ENCODE results near the gene NPTX1. TPM values are rescaled to one million over a fixed set of nuclear protein-coding genes. Genes with fewer than 3 reads are reported as not detected.

The NPTX1 gene
- total and polyA plus RNA-seq, 4 donors: 0.56 to 7.5 (median 1.2) TPM

GRCh38 chr17:80425835-80426426 is 50.5 kb downstream of the NPTX1 start:
- TF ChIP-seq CTCF (IDR thresholded peaks at IDR 0.05; ENCODE audit: control extremely low read depth, extremely low read depth): no peak
- Histone ChIP-seq H3K4me1 (ENCODE audit: control insufficient read depth in 5 of 5, insufficient read depth in 5 of 5, low read length in 5 of 5) (peaks cover 0 to 6% (median 0%) of the 10 kb centered on the region in 5 donors), H3K36me3 (ENCODE audit: control insufficient read depth in 4 of 4, insufficient read depth in 4 of 4, low read length in 4 of 4) (peaks cover 0 to 15% (median 4%) of the 10 kb centered on the region in 4 donors), H3K9me3 (ENCODE audit: control insufficient read depth in 4 of 4, insufficient read depth in 3 of 4, low read length in 3 of 4) (no peaks in the 10 kb centered on the region), H3K27ac (ENCODE audit: low read depth in 1 of 2, low read length in 1 of 2) (no peak overlapping the region), H3K4me3 (no peak overlapping the region), H3K9ac (ENCODE audit: insufficient read depth in 1 of 2, low read length in 2 of 2) (no peak overlapping the region), H3K27me3 (ENCODE audit: control insufficient read depth in 3 of 3, insufficient read depth in 3 of 3, low read length in 2 of 3) (no peaks in the 10 kb centered on the region)
- no peak for ATAC-seq (ENCODE audit: insufficient read depth, low FRiP score)
- 89 to 92% methylated on average over 9 of the region's 9 CpGs for WGBS, 2 donors
- DNase-seq: no peak

- Histone ChIP-seq H3K27me3 (ENCODE audit: control insufficient read depth in 3 of 3, insufficient read depth in 3 of 3, low read length in 2 of 3) (no peaks in the 10 kb centered on the region), H3K36me3 (ENCODE audit: control insufficient read depth in 4 of 4, insufficient read depth in 4 of 4, low read length in 4 of 4) (peaks cover 0 to 12% (median 4%) of the 10 kb centered on the region in 4 donors), H3K9ac (ENCODE audit: insufficient read depth in 1 of 2, low read length in 2 of 2) (no peak overlapping the region), H3K27ac (ENCODE audit: low read depth in 1 of 2, low read length in 1 of 2) (no peak overlapping the region), H3K4me3 (no peak overlapping the region), H3K4me1 (ENCODE audit: control insufficient read depth in 5 of 5, insufficient read depth in 5 of 5, low read length in 5 of 5) (peaks cover 0 to 6% (median 0%) of the 10 kb centered on the region in 5 donors), H3K9me3 (ENCODE audit: control insufficient read depth in 4 of 4, insufficient read depth in 3 of 4, low read length in 3 of 4) (no peaks in the 10 kb centered on the region)
- DNase-seq (no peak), ATAC-seq (ENCODE audit: insufficient read depth, low FRiP score) (no peak)
- TF ChIP-seq CTCF (IDR thresholded peaks at IDR 0.05; ENCODE audit: control extremely low read depth, extremely low read depth): no peak
- 86 to 87% methylated on average over 27 of the region's 27 CpGs for WGBS, 2 donors
Observed at GRCh38 chr17:80424878-80425765, 51.3 kb downstream of the NPTX1 start.

- Histone ChIP-seq H3K27me3 (ENCODE audit: control insufficient read depth in 3 of 3, insufficient read depth in 3 of 3, low read length in 2 of 3) (no peaks in the 10 kb centered on the region), H3K9me3 (ENCODE audit: control insufficient read depth in 4 of 4, insufficient read depth in 3 of 4, low read length in 3 of 4) (no peaks in the 10 kb centered on the region), H3K36me3 (ENCODE audit: control insufficient read depth in 4 of 4, insufficient read depth in 4 of 4, low read length in 4 of 4) (peaks cover 0 to 11% (median 5%) of the 10 kb centered on the region in 4 donors), H3K4me1 (ENCODE audit: control insufficient read depth in 5 of 5, insufficient read depth in 5 of 5, low read length in 5 of 5) (peaks cover 0 to 6% (median 0%) of the 10 kb centered on the region in 5 donors), H3K27ac (ENCODE audit: low read depth in 1 of 2, low read length in 1 of 2) (no peak overlapping the region), H3K9ac (ENCODE audit: insufficient read depth in 1 of 2, low read length in 2 of 2) (no peak overlapping the region), H3K4me3 (no peak overlapping the region)
- WGBS, 2 donors: 54 to 69% methylated on average over 8 of the region's 8 CpGs
- ATAC-seq (ENCODE audit: insufficient read depth, low FRiP score) (no peak), DNase-seq (no peak)
- TF ChIP-seq CTCF (IDR thresholded peaks at IDR 0.05; ENCODE audit: control extremely low read depth, extremely low read depth): no peak
Observed at GRCh38 chr17:80424261-80424660, 52.1 kb downstream of the NPTX1 start.

Data from lung (tissue), 12 donors.